Lower leg skin (tissue), 4 donors: ENCODE results near the gene OR5F1. TPM values are rescaled to one million over a fixed set of nuclear protein-coding genes. Genes with fewer than 3 reads are reported as not detected.

Experiments
- DNase-seq, 2 donors: peaks; one replicate each; pipeline ENCODE4 v3.0.0-alpha.2; 2019; ENCODE audit warnings: low spot score in 2 of 2
- H3K4me3 ChIP-seq: fragments of 200-600 bp; sonication (generic); 2 replicates; pipeline ENCODE4 v1.5.1; 2017; ENCODE audit warnings: mild to moderate bottlenecking, low read depth; ENCODE audit not compliant: poor library complexity, severe bottlenecking
- CTCF ChIP-seq, 3 donors: fragments of 450-650 bp; IDR thresholded peaks; one replicate each; pipeline ENCODE4 v1.5.1; 2016; ENCODE audit warnings: antibody characterized with exemption in 3 of 3, mild to moderate bottlenecking in 3 of 3, moderate library complexity in 2 of 3
- POLR2A ChIP-seq, 2 donors: fragments of 450-650 bp; IDR thresholded peaks; one replicate each; pipeline ENCODE4 v1.6.1; 2016 to 2017; ENCODE audit warnings: antibody characterized with exemption in 2 of 2, mild to moderate bottlenecking in 1 of 2, moderate library complexity in 1 of 2
- WGBS, 2 donors: methylation state at CpG; one replicate each; pipeline ENCODE4 v1.1.5; 2018; 5-methylcytosine and 5-hydroxymethylcytosine counted together
- intact Hi-C: fragments of 100-400 bp; cut with DNase I; formaldehyde crosslinking; loops from one replicate; pipeline ENCODE4 v1.15.0; 2023; ENCODE audit warnings: low total_unique reads
- total RNA-seq, 4 donors: library from RNA; depleted of rRNA; stranded (reverse); fragments of >200 nt; gene quantifications; one replicate each; pipeline ENCODE4 v1.1.0, GENCODE V29; 2016

OR5F1 gene
- not detected for total RNA-seq

GRCh38 chr11:55994525-55994924 is at the start of gene OR5F1:
OR5F1 (minus strand) TSS chr11:55994625; CDS start chr11:55994625, 0 bp downstream.
- no peak for DNase-seq
- TF ChIP-seq POLR2A (IDR thresholded peaks at IDR 0.05), result no peak
- no peak for TF ChIP-seq CTCF (IDR thresholded peaks at IDR 0.05)
- no peak within 1 kb of the TSS for H3K4me3 ChIP-seq
- WGBS, 2 donors, result 58 to 69% methylated on average over 2 of the region's 2 CpGs
- intact Hi-C loops, result no loop called here

- TF ChIP-seq POLR2A (IDR thresholded peaks at IDR 0.05), result no peak
- TF ChIP-seq CTCF (IDR thresholded peaks at IDR 0.05), result no peak
Observed at GRCh38 chr11:56027354-56027753, 32.9 kb upstream of the OR5F1 start, which contains the start of gene OR5AS1. OR5AS1 (plus strand) TSS chr11:56027654; CDS start chr11:56030419, 2,765 bp downstream.

GRCh38 chr11:56013805-56014204 is 19.4 kb upstream of the OR5F1 start:
- WGBS, 2 donors, result 22 to 39% methylated on average over 2 of the region's 2 CpGs
- H3K4me3 ChIP-seq, result no peak overlapping the region
- TF ChIP-seq CTCF (IDR thresholded peaks at IDR 0.05), result no peak
- no peak for DNase-seq
- intact Hi-C loops, result no loop called here

More at GRCh38 chr11:56027354-56027753, 32.9 kb upstream of the OR5F1 start, which contains the start of gene OR5AS1:
- intact Hi-C loops, result no loop called here
- H3K4me3 ChIP-seq, result no peak within 1 kb of the TSS
- DNase-seq, result no peak

- intact Hi-C loops, result no loop called here
- H3K4me3 ChIP-seq, result no peak overlapping the region
- TF ChIP-seq POLR2A (IDR thresholded peaks at IDR 0.05) (no peak), CTCF (IDR thresholded peaks at IDR 0.05) (no peak)
- DNase-seq, result no peak
Observed at GRCh38 chr11:56010716-56011115, 16.3 kb upstream of the OR5F1 start.

- 87 to 94% methylated on average over 3 of the region's 3 CpGs for WGBS, 2 donors
- no peak overlapping the region for H3K4me3 ChIP-seq
- TF ChIP-seq POLR2A (IDR thresholded peaks at IDR 0.05), result no peak
- no peak for TF ChIP-seq CTCF (IDR thresholded peaks at IDR 0.05)
- DNase-seq, result no peak
- intact Hi-C loops, result no loop called here
Observed at GRCh38 chr11:55970935-55971334, 23.5 kb downstream of the OR5F1 start.

GRCh38 chr11:55969845-55970244 is 24.6 kb downstream of the OR5F1 start, which contains the start of gene OR10AG1:
OR10AG1 (minus strand) TSS chr11:55969945; CDS start chr11:55969907, 38 bp downstream.
- intact Hi-C loops, result no loop called here
- 79 to 81% methylated on average over 2 of the region's 2 CpGs for WGBS, 2 donors
- H3K4me3 ChIP-seq, result no peak within 1 kb of the TSS
- no peak for DNase-seq
- no peak for TF ChIP-seq POLR2A (IDR thresholded peaks at IDR 0.05)
- TF ChIP-seq CTCF (IDR thresholded peaks at IDR 0.05), result no peak
